K562 (cell line): ENCODE measurements around the gene ASPHD2. TPM values are rescaled to one million over a fixed set of nuclear protein-coding genes. Genes with fewer than 3 reads are reported as not detected.

ENCODE experiments used
- ATAC-seq: fragments of 200-7000 bp; cut with Tn5 transposase; 3 replicates; pipeline ENCODE4 v1.9.1; 2020; ENCODE audit warnings: moderate library complexity
- BruUV-seq: library from RNA; stranded (reverse); fragments of 400-500 nt; replicated peaks from 2 replicates; lab custom pipeline; 2021; lab: Mats Ljungman, UMichigan
- CTCF ChIA-PET: fragments of 300-600 bp; formaldehyde crosslinking; extraction: SDS; loops from one replicate; lab custom pipeline; 2021; ENCODE audit warnings: low intra/inter-chr PET ratio; lab: Yijun Ruan, JAX
- POLR2A ChIA-PET: fragments of 300-600, 350-650 bp; sonication (Branson Sonifier 250); formaldehyde crosslinking; extraction: SDS; loops from one replicate; lab custom pipeline; 2021; ENCODE audit warnings: antibody characterized with exemption, inconsistent platforms; lab: Yijun Ruan, JAX
- DNase-seq, 4 experiments: peaks; one replicate each; pipeline versions ENCODE4 v3.0.0 to v3.0.0-alpha.2; 2011 to 2018; ENCODE audit warnings: low spot score in 3 of 4, mixed read lengths in 3 of 4; ENCODE audit errors: extremely low read depth in 1 of 4
- FAIRE-seq: peaks from 2 replicates; lab custom pipeline; 2011; peaks lifted over from hg19 to GRCh38; lab: Jason Lieb, UNC
- H2AFZ ChIP-seq: 2 replicates; pipeline ENCODE4 v1.6.0; 2011; ENCODE audit warnings: low read depth, low read length, control low read depth, inconsistent platforms
- H3K27ac ChIP-seq: fragments of 200-600 bp; 3 replicates; pipeline ENCODE4 v1.8.0; 2011; ENCODE audit warnings: low read depth, mild to moderate bottlenecking, control low read depth, inconsistent platforms, low read length, moderate library complexity, mixed read lengths; ENCODE audit errors: extremely low read depth
- H3K27me3 ChIP-seq, 2 experiments: fragments of 300-600 bp in 1 of 2; 2 replicates in 1 of 2; 3 replicates in 1 of 2; pipeline versions ENCODE4 v1.6.0 to v1.8.0; 2011; ENCODE audit warnings: inconsistent platforms in 2 of 2, low read length in 2 of 2, mild to moderate bottlenecking in 1 of 2, mixed read lengths in 1 of 2, moderate library complexity in 1 of 2; ENCODE audit not compliant: control insufficient read depth in 2 of 2, insufficient read depth in 2 of 2
- H3K36me3 ChIP-seq: fragments of 300-600 bp; 3 replicates; pipeline ENCODE4 v1.8.0; 2011; ENCODE audit warnings: mild to moderate bottlenecking, low read length, inconsistent platforms; ENCODE audit not compliant: control insufficient read depth, insufficient read depth
- H3K4me1 ChIP-seq, 2 experiments: fragments of 200-600 bp in 1 of 2; replicated peaks in 1 of 2; 2 replicates in 1 of 2; 3 replicates in 1 of 2; pipeline versions ENCODE4 v1.5.1 to v1.8.0; 2011; ENCODE audit warnings: inconsistent platforms in 2 of 2, low read length in 2 of 2, mild to moderate bottlenecking in 1 of 2, mixed read lengths in 1 of 2, moderate library complexity in 1 of 2; ENCODE audit not compliant: control insufficient read depth in 2 of 2, insufficient read depth in 2 of 2
- H3K4me2 ChIP-seq: 2 replicates; pipeline ENCODE4 v1.6.1; 2011; ENCODE audit warnings: low read length, control low read depth, inconsistent platforms, mixed read lengths; ENCODE audit not compliant: insufficient read depth
- H3K4me3 ChIP-seq: fragments of 200-600 bp; sonication (generic), shearing (Covaris generic); 2 replicates; pipeline ENCODE4 v1.5.1; 2016; ENCODE audit warnings: control low read depth, inconsistent platforms
- H3K79me2 ChIP-seq: fragments of 200-600 bp; 3 replicates; pipeline ENCODE4 v1.8.0; 2011; ENCODE audit warnings: low read length, inconsistent platforms; ENCODE audit not compliant: control insufficient read depth, insufficient read depth
- H3K9ac ChIP-seq, 2 experiments: 2 replicates each; pipeline versions ENCODE4 v1.6.0 to v1.6.1; 2011; ENCODE audit warnings: low read depth in 2 of 2, low read length in 2 of 2, control low read depth in 1 of 2, inconsistent platforms in 1 of 2, mild to moderate bottlenecking in 1 of 2, mixed read lengths in 1 of 2; ENCODE audit not compliant: insufficient read depth in 1 of 2
- H3K9me1 ChIP-seq: one replicate; pipeline ENCODE4 v1.6.0; 2011; ENCODE audit warnings: inconsistent platforms, mild to moderate bottlenecking, low read length, moderate library complexity; ENCODE audit not compliant: control insufficient read depth, insufficient read depth
- H3K9me3 ChIP-seq: replicated peaks from 2 replicates; pipeline ENCODE4 v1.5.1; 2011; ENCODE audit warnings: low read depth, low read length, inconsistent platforms; ENCODE audit not compliant: control insufficient read depth, insufficient read depth
- H4K20me1 ChIP-seq: replicated peaks from 2 replicates; pipeline ENCODE4 v1.6.1; 2011; ENCODE audit warnings: low read length, inconsistent platforms, mixed read lengths; ENCODE audit not compliant: control insufficient read depth, insufficient read depth
- ETS2 ChIP-seq: IDR thresholded peaks from 2 replicates; pipeline ENCODE4 v1.6.1; 2016; ENCODE audit warnings: borderline replicate concordance, missing genetic modification characterization, mild to moderate bottlenecking, moderate library complexity, missing compliant biosample characterization; ENCODE audit not compliant: poor library complexity, severe bottlenecking
- HIVEP1 ChIP-seq: fragments of 250-450 bp; sonication (Bioruptor Pico); IDR thresholded peaks from 2 replicates; pipeline ENCODE4 v1.4.0; 2020; ENCODE audit warnings: mild to moderate bottlenecking
- HSF4 ChIP-seq: fragments of 250-450 bp; sonication (Bioruptor Pico); IDR thresholded peaks from 2 replicates; pipeline ENCODE4 v2.1.2; 2022; ENCODE audit warnings: mild to moderate bottlenecking, moderate library complexity, borderline replicate concordance
- KLF6 ChIP-seq: fragments of 250-450 bp; sonication (Bioruptor Pico); IDR thresholded peaks from 2 replicates; pipeline ENCODE4 v1.4.0; 2020; ENCODE audit warnings: mild to moderate bottlenecking, moderate library complexity, borderline replicate concordance
- REST ChIP-seq, 2 experiments: fragments of 450-650 bp; formaldehyde crosslinking in 1 of 2; IDR thresholded peaks; 2 replicates each; pipeline versions ENCODE4 v1.4.0 to v1.6.1; 2014 to 2020; ENCODE audit warnings: mild to moderate bottlenecking in 2 of 2, borderline replicate concordance in 1 of 2, low read depth in 1 of 2
- ZNF311 ChIP-seq: fragments of 250-450 bp; sonication (Bioruptor Pico); IDR thresholded peaks from 2 replicates; pipeline ENCODE4 v1.4.0; 2020; ENCODE audit warnings: mild to moderate bottlenecking, moderate library complexity
- WGBS: fragments of 100-300 bp; shearing (Covaris generic); methylation state at CpG from one replicate; pipeline ENCODE4 v1.1.6; 2016; ENCODE audit warnings: low coverage, mixed read lengths; ENCODE audit not compliant: insufficient coverage; ENCODE audit errors: missing lambda C conversion rate; 5-methylcytosine and 5-hydroxymethylcytosine counted together
- in situ Hi-C: fragments of 300-500 bp; cut with MboI; formaldehyde crosslinking; loops from 4 replicates; pipeline ENCODE4 v1.15.0; 2018; ENCODE audit warnings: inconsistent platforms, mixed read lengths
- intact Hi-C: fragments of 100-400 bp; cut with micrococcal nuclease; formaldehyde crosslinking; loops from 2 replicates; pipeline ENCODE4 v1.14.2; 2022
- polyA plus RNA-seq, 8 experiments: library from polyadenylated mRNA; depleted of rRNA in 4 of 8; stranded (reverse) in 5 of 8; unstranded in 3 of 8; fragments of >200 nt; fragmentation: Nextera tagmentation in 2 of 8; fragmentation: Illumina TruSeq in 1 of 8; extraction: Ambion mirVana in 2 of 8; extraction: Trizol in 1 of 8; gene quantifications; 2 replicates each; pipeline versions ENCODE4 v1.2.1 to v1.2.3, GENCODE V29; 2011 to 2014; ENCODE audit warnings: inconsistent platforms in 1 of 8, missing spikeins in 1 of 8
- total RNA-seq, 7 experiments: library from RNA; depleted of rRNA in 6 of 7; stranded (reverse); fragments of >200 nt in 6 of 7; fragmentation: Illumina TruSeq in 2 of 7; extraction: Trizol in 2 of 7; gene quantifications; 2 replicates each; pipeline versions ENCODE4 v1.2.1 to v1.2.3, GENCODE V29; 2011 to 2021; ENCODE audit warnings: low replicate concordance in 1 of 7

ASPHD2 gene
- total and polyA plus RNA-seq, 9 of the 15 experiments (the other 6 are each of a cell fraction or from before 2014, with no cell fraction given): 0.18 to 0.64 (median 0.36) TPM

GRCh38 chr22:26447584-26448329 is 18.7 kb downstream of the ASPHD2 start:
- WGBS: 47% methylated on average over 11 of the region's 15 CpGs
- H3K4me1 ChIP-seq: peaks cover 0 to 3% of the 10 kb centered on the region in 2 experiments; a peak in 3 of 5 replicates
- no peak overlapping the region for H3K4me2 ChIP-seq
- H3K4me3 ChIP-seq: no peak overlapping the region
- no peaks in the 10 kb centered on the region for H3K9me3 ChIP-seq
- H3K36me3 ChIP-seq: peaks cover 17% of the 10 kb centered on the region; the same call in 1 of the 3 replicates
- H3K79me2 ChIP-seq: no peaks in the 10 kb centered on the region
- in situ Hi-C loops (no loop called here), intact Hi-C loops (no loop called here)
- H3K9me1 ChIP-seq: no peaks in the 10 kb centered on the region
- ATAC-seq (no peak), FAIRE-seq (no peak), DNase-seq (no peak)
- H2AFZ ChIP-seq: no peak overlapping the region
- no peak overlapping the region for H3K27ac ChIP-seq
- ChIA-PET CTCF (no interaction called here), POLR2A (interaction anchor here (1.0 to 1.5 kb wide), 2 partner anchors 17 to 34 kb away, joined by 4 to 5 read pairs; no protein-coding TSS in a partner anchor)
- H3K9ac ChIP-seq: no peak overlapping the region; a peak in 2 of 4 replicates
- BruUV-seq: no TSS peak
- no peaks in the 10 kb centered on the region for H4K20me1 ChIP-seq
- H3K27me3 ChIP-seq: no peaks in the 10 kb centered on the region
- no peak for TF ChIP-seq HSF4 (CRISPR knock-in tag)
- no peak for TF ChIP-seq KLF6
- no peak for TF ChIP-seq ZNF311 (CRISPR knock-in tag)
- TF ChIP-seq HIVEP1 (CRISPR knock-in tag): no peak
- no peak for TF ChIP-seq REST (IDR thresholded peaks at IDR 0.05; ENCODE audit: borderline replicate concordance)
- TF ChIP-seq REST (CRISPR knock-in tag; IDR thresholded peaks at IDR 0.05; ENCODE audit: low read depth): no peak
- no peak for TF ChIP-seq ETS2 (tag)
